ENCODE data around the gene ATAD3B. TPM values are rescaled to one million over a fixed set of nuclear protein-coding genes. Genes with fewer than 3 reads are reported as not detected.
A peak's percentile ranks its signal among the peaks of the same experiment; 100 is the strongest.

Gene ATAD3B
- total RNA-seq, 5 donors from 2014 or later (not counting 1 experiment from before 2014, with no cell fraction given) = 52.1 to 69.3 (median 57.2) TPM

DNA sequence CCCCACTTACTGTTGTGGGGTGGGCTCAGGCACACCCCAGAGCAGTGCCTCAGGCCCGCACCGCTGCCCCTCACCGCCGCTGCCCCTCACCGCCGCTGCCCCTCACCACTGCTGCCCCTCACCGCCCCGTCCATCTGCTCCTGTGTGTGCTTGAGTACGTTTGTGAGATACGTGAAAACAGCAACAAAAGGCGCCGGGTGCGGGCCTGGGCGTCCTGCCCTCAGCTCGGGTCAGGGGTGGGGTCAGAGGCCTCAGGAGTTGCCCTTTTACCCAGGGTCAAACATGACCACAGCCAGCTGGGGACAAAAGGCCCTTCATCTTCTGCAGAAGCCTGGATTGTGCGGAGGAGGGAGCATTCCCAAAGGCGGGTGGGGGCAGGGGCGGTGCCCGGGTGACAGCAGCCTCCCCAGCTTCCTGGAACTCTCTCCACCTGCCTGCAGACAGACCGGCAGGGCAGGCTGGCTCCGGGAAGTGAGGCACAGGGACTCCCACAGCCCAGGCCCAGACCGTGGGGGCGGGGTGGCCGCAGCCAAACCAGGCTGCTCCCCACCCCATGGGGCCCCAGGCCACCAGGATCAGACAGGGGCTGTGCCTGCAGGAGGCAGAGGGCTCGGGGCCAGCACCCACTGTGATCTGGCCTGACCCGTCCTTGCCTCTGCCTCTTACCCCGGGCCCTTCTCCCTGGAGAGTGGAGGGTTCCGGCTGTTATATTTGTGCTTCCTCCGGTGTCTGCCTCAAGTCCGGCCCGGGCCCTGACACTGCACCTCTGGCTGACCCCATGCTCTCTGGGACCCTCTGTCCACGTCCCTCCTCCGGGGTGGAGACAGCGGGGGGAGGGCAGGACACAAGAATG, 38.4 kb upstream of the ATAD3B start:
- no peak overlapping the region for H3K27ac ChIP-seq (ENCODE audit: low read length)
- no peak overlapping the region for H3K4me3 Mint-ChIP-seq
- DNase-seq (no peak), ATAC-seq (replicated peaks in 1 of 4) (no peak)
- peaks cover 6 to 13% (median 12%) of the 10 kb centered on the region in 3 donors for H3K4me1 Mint-ChIP-seq
- H3K9me3 ChIP-seq = no peaks in the 10 kb centered on the region
- H3K4me3 ChIP-seq (ENCODE audit: control insufficient read depth in 1 of 2, extremely low read depth in 1 of 2, low read length in 1 of 2) = no peak overlapping the region
- peaks cover 2 to 30% of the 10 kb centered on the region in 2 experiments for H3K4me1 ChIP-seq (ENCODE audit: control insufficient read depth in 1 of 2, extremely low read depth in 1 of 2, insufficient read depth in 2 of 2, low read length in 2 of 2)
- 68% methylated on average over 27 of the region's 34 CpGs for WGBS (ENCODE audit: insufficient coverage)
- peaks cover 11 to 39% of the 10 kb centered on the region in 2 donors for H3K27me3 Mint-ChIP-seq
- no peaks in the 10 kb centered on the region for H3K36me3 Mint-ChIP-seq
- ChIA-PET POLR2A (no interaction called here), CTCF (no interaction called here)
- no peaks in the 10 kb centered on the region for H3K9me3 Mint-ChIP-seq
- no peak overlapping the region for H3K27ac Mint-ChIP-seq
- no peaks in the 10 kb centered on the region for H3K36me3 ChIP-seq (ENCODE audit: control insufficient read depth in 2 of 2, extremely low read depth in 1 of 2, insufficient read depth in 1 of 2, low read length in 1 of 2)
- peaks cover 0 to 91% of the 10 kb centered on the region in 2 experiments for H3K27me3 ChIP-seq (replicated peaks in 1 of 2; ENCODE audit: control insufficient read depth in 2 of 2, extremely low read depth in 1 of 2, insufficient read depth in 2 of 2, low read length in 1 of 2)

DNA sequence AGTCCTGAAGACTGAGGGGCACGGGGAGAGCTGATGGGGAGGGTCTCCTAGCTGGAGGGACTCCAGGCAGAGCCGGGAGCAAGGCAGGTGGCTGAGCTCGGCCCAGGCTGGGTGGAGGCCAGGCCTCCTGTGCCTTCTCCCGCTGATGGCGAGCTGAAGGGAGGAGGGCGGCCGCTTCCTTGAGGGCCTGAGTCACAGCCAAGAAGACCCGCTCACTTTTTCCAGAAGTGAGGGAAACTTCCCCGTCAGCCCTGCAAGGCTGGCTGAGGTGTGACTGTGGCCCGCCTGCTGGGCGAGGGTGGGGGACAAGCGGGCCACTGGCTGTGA, 37.8 kb upstream of the ATAD3B start:
- WGBS (ENCODE audit: insufficient coverage) = 19% methylated on average over 11 of the region's 12 CpGs
- Mint-ChIP-seq H3K27me3 (peaks cover 7 to 39% of the 10 kb centered on the region in 2 donors), H3K9me3 (no peaks in the 10 kb centered on the region), H3K4me3 (no peak overlapping the region), H3K36me3 (no peaks in the 10 kb centered on the region), H3K4me1 (peaks cover under 1 to 10% (median 9%) of the 10 kb centered on the region in 3 donors), H3K27ac (no peak overlapping the region)
- ChIA-PET CTCF (no interaction called here), POLR2A (no interaction called here)
- H3K27me3 ChIP-seq (replicated peaks in 1 of 2; ENCODE audit: control insufficient read depth in 2 of 2, extremely low read depth in 1 of 2, insufficient read depth in 2 of 2, low read length in 1 of 2) = peaks cover 0 to 91% of the 10 kb centered on the region in 2 experiments
- no peak for ATAC-seq (replicated peaks in 1 of 4)
- no peaks in the 10 kb centered on the region for H3K9me3 ChIP-seq
- no peak for DNase-seq
- H3K4me1 ChIP-seq (ENCODE audit: control insufficient read depth in 1 of 2, extremely low read depth in 1 of 2, insufficient read depth in 2 of 2, low read length in 2 of 2) = peaks cover 2 to 30% of the 10 kb centered on the region in 2 experiments
- no peak overlapping the region for H3K4me3 ChIP-seq (ENCODE audit: control insufficient read depth in 1 of 2, extremely low read depth in 1 of 2, low read length in 1 of 2)
- no peak overlapping the region for H3K27ac ChIP-seq (ENCODE audit: low read length)
- no peaks in the 10 kb centered on the region for H3K36me3 ChIP-seq (ENCODE audit: control insufficient read depth in 2 of 2, extremely low read depth in 1 of 2, insufficient read depth in 1 of 2, low read length in 1 of 2)

DNA sequence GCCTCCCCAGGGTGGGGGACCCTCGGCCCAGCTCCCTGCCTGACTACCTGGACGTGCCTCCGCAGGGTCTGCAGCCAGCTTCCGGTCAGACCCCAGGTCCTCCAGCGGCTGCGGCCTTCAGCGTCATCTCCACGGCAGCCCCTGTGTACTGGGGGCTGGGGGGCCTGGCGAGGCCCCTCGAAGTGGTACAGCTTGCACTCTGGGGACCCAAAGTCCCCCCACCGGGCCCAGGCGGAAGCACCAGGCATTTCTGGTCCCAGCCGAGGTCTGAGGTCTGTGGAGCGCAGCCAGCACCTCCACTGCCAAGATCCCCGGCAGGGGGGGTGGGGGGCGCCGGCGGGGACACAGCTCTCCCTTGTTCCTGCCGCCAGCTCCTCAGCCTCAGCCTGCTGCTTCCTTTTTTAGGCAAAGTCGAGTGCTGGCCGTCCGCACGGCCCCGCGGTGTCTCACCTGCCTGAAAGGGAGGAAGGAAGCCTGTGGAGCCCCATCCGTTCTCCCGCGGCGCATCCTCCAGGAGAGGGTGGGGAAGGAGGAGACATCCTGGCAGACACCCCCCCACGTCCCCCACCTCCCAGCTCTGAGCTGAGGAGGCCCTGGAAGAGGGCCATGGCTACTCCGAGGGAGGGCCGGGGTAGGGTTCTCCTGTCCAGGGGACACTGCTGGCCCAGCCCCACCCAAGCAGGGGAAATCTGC, 37.3 kb upstream of the ATAD3B start:
- peaks cover 0 to 90% of the 10 kb centered on the region in 2 experiments for H3K27me3 ChIP-seq (replicated peaks in 1 of 2; ENCODE audit: control insufficient read depth in 2 of 2, extremely low read depth in 1 of 2, insufficient read depth in 2 of 2, low read length in 1 of 2)
- no peak for DNase-seq

DNA sequence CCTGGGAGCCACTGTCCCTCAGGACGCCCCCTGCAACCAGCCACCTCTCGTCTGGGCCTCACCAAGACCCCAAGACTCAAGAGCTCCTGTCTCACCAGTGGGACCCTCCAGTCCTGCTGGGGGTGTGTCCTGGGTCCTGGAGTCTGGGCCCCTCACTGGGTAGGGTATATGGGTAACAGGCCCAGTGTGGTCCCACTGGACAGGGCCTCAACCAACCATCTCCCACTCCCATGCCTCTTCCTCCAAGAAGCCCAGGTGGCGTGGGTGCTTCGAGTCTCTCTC, 36.8 kb upstream of the ATAD3B start:
- no peak overlapping the region for H3K4me3 ChIP-seq (ENCODE audit: control insufficient read depth in 1 of 2, extremely low read depth in 1 of 2, low read length in 1 of 2)
- Mint-ChIP-seq H3K27ac (no peak overlapping the region), H3K4me3 (peak overlapping the region; percentile 34 to 66 (median 41)), H3K27me3 (peaks cover 6 to 38% of the 10 kb centered on the region in 2 donors), H3K9me3 (no peaks in the 10 kb centered on the region), H3K36me3 (no peaks in the 10 kb centered on the region), H3K4me1 (peaks cover 0 to 10% (median 9%) of the 10 kb centered on the region in 3 donors)
- peaks cover 2 to 30% of the 10 kb centered on the region in 2 experiments for H3K4me1 ChIP-seq (ENCODE audit: control insufficient read depth in 1 of 2, extremely low read depth in 1 of 2, insufficient read depth in 2 of 2, low read length in 2 of 2)
- DNase-seq (no peak), ATAC-seq (replicated peaks in 1 of 4) (no peak)
- 80% methylated on average over 4 of the region's 4 CpGs for WGBS (ENCODE audit: insufficient coverage)
- CTCF ChIA-PET = no interaction called here
- peaks cover 0 to 86% of the 10 kb centered on the region in 2 experiments for H3K27me3 ChIP-seq (replicated peaks in 1 of 2; ENCODE audit: control insufficient read depth in 2 of 2, extremely low read depth in 1 of 2, insufficient read depth in 2 of 2, low read length in 1 of 2)
- POLR2A ChIA-PET = no interaction called here
- no peaks in the 10 kb centered on the region for H3K36me3 ChIP-seq (ENCODE audit: control insufficient read depth in 2 of 2, extremely low read depth in 1 of 2, insufficient read depth in 1 of 2, low read length in 1 of 2)
- no peak overlapping the region for H3K27ac ChIP-seq (ENCODE audit: low read length)
- H3K9me3 ChIP-seq = no peaks in the 10 kb centered on the region

More for the DNA sequence above, 37.3 kb upstream of the ATAD3B start:
- H3K4me1 Mint-ChIP-seq = peaks cover 0 to 10% (median 9%) of the 10 kb centered on the region in 3 donors
- H3K4me3 Mint-ChIP-seq = peak overlapping the region in 1 of 3 donors; percentile 66
- no peaks in the 10 kb centered on the region for H3K36me3 Mint-ChIP-seq
- H3K9me3 ChIP-seq = no peaks in the 10 kb centered on the region
- H3K27ac Mint-ChIP-seq = no peak overlapping the region
- no peak overlapping the region for H3K4me3 ChIP-seq (ENCODE audit: control insufficient read depth in 1 of 2, extremely low read depth in 1 of 2, low read length in 1 of 2)
- no peaks in the 10 kb centered on the region for H3K9me3 Mint-ChIP-seq
- no peak for ATAC-seq (replicated peaks in 1 of 4)
- 8% methylated on average over 20 of the region's 32 CpGs for WGBS (ENCODE audit: insufficient coverage)
- ChIA-PET CTCF (no interaction called here), POLR2A (no interaction called here)
- peaks cover 7 to 42% of the 10 kb centered on the region in 2 donors for H3K27me3 Mint-ChIP-seq
- no peaks in the 10 kb centered on the region for H3K36me3 ChIP-seq (ENCODE audit: control insufficient read depth in 2 of 2, extremely low read depth in 1 of 2, insufficient read depth in 1 of 2, low read length in 1 of 2)
- H3K4me1 ChIP-seq (ENCODE audit: control insufficient read depth in 1 of 2, extremely low read depth in 1 of 2, insufficient read depth in 2 of 2, low read length in 2 of 2) = peaks cover 2 to 30% of the 10 kb centered on the region in 2 experiments
- H3K27ac ChIP-seq (ENCODE audit: low read length) = no peak overlapping the region

DNA sequence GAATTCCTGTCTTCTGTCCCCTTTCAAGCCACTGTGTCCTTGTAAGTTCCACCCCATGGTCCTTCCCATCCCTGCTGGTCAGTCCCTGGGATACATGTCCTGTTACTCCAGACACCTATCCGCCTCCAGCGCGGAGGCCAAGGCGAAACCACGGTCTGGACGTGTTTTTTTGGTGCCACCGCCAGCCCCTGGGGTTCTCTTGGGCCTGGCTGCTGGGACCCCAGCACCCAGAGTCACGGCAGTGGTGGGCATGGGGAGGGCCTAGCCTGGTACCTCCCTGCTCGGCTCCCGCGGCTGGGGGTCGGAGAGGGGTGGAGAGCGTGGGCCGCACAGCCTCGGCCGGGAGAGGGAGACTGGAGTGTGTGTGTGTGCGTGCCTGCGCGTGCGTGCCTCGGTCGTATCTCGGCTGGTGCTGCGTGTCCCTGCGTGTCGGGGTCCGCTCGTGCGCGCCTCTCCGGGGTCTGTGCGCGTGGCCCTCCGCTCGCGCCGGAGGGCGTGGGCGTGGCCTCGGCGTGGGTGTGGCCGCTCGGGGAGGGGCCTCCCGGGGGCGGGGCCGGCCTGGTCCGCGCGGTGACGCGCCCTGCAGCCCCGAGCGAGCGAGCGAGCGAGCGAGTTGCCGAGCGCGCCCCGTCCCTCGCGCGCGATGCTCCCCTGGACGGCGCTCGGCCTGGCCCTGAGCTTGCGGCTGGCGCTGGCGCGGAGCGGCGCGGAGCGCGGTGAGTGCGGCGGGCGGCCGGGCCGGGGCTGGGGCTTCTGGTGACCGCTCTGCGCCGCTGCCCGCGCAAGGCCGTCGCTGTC, 36.3 kb upstream of the ATAD3B start, which contains the start of gene VWA1:
TSS of gene VWA1 (plus strand) at position 585 of the 798 bp plus-strand sequence. CDS start at position 644, 59 bp downstream.
- Histone ChIP-seq H3K36me3 (ENCODE audit: control insufficient read depth in 2 of 2, extremely low read depth in 1 of 2, insufficient read depth in 1 of 2, low read length in 1 of 2) (no peaks in the 10 kb centered on the region), H3K27ac (ENCODE audit: low read length) (no peak within 1 kb of the TSS), H3K4me3 (ENCODE audit: control insufficient read depth in 1 of 2, extremely low read depth in 1 of 2, low read length in 1 of 2) (peak within 1 kb of the TSS in 1 of 2 donors; percentile 27), H3K9me3 (no peaks in the 10 kb centered on the region), H3K4me1 (ENCODE audit: control insufficient read depth in 1 of 2, extremely low read depth in 1 of 2, insufficient read depth in 2 of 2, low read length in 2 of 2) (peaks cover 2 to 30% of the 10 kb centered on the region in 2 experiments), H3K27me3 (replicated peaks in 1 of 2; ENCODE audit: control insufficient read depth in 2 of 2, extremely low read depth in 1 of 2, insufficient read depth in 2 of 2, low read length in 1 of 2) (peaks cover 0 to 87% of the 10 kb centered on the region in 2 experiments)
- ChIA-PET POLR2A (no interaction called here), CTCF (no interaction called here)
- DNase-seq (peak in 27 of 35 experiments; percentile 5 to 69 (median 28)), ATAC-seq (replicated peaks in 1 of 4) (peak; percentile 76 to 90 (median 86))
- Mint-ChIP-seq H3K4me1 (peaks cover 0 to 10% (median 9%) of the 10 kb centered on the region in 3 donors), H3K36me3 (no peaks in the 10 kb centered on the region), H3K4me3 (peak within 1 kb of the TSS; percentile 41 to 66 (median 49)), H3K27ac (no peak within 1 kb of the TSS), H3K9me3 (no peaks in the 10 kb centered on the region), H3K27me3 (peaks cover 4 to 35% of the 10 kb centered on the region in 2 donors)
- 10% methylated on average over 70 of the region's 89 CpGs for WGBS (ENCODE audit: insufficient coverage)

Measured in T-cell (primary cell).